Esophagus squamous epithelium (tissue), 4 donors: ENCODE measurements around the gene MAP7D3.

ENCODE experiments used
- POLR2A ChIP-seq, 4 donors: fragments of 450-650 bp; IDR thresholded peaks; one replicate each; pipeline ENCODE4 v1.6.1; 2017; ENCODE audit warnings: antibody characterized with exemption in 4 of 4, mild to moderate bottlenecking in 4 of 4, moderate library complexity in 3 of 4
- TF ChIP-seq, protein P1 (sequence below), 6 experiments: fragments of 450-650 bp in 4 of 6; fragments of 200-600 bp in 2 of 6; sonication (generic) in 2 of 6; IDR thresholded peaks; one replicate each; pipeline ENCODE4 v1.5.1; 2016 to 2019; ENCODE audit warnings: antibody characterized with exemption in 6 of 6, mild to moderate bottlenecking in 4 of 6, moderate library complexity in 4 of 6

DNA sequence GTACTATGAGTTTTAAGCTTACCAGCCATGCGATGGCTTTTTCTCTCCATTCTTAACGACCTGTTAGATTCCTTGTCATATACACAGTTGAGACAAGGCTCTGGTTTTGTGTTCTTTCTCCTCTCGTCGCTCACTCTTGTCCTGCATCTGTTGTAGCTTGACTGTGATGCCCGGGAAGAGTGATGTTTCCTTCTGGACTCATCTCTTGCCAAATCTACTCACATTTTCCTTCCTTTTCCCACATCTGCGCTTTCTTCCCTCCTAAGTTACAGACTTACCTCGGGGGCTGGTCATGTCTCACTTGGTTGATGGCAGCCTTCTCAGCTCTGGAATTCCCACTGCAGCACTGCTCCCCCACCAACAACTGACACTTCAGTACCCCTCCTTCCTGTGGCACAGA lies 4.8 kb upstream of the MAP7D3 start:
- TF ChIP-seq, protein P1, sequence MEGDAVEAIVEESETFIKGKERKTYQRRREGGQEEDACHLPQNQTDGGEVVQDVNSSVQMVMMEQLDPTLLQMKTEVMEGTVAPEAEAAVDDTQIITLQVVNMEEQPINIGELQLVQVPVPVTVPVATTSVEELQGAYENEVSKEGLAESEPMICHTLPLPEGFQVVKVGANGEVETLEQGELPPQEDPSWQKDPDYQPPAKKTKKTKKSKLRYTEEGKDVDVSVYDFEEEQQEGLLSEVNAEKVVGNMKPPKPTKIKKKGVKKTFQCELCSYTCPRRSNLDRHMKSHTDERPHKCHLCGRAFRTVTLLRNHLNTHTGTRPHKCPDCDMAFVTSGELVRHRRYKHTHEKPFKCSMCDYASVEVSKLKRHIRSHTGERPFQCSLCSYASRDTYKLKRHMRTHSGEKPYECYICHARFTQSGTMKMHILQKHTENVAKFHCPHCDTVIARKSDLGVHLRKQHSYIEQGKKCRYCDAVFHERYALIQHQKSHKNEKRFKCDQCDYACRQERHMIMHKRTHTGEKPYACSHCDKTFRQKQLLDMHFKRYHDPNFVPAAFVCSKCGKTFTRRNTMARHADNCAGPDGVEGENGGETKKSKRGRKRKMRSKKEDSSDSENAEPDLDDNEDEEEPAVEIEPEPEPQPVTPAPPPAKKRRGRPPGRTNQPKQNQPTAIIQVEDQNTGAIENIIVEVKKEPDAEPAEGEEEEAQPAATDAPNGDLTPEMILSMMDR (IDR thresholded peaks at IDR 0.05): no peak
- TF ChIP-seq POLR2A (IDR thresholded peaks at IDR 0.05): no peak
